SK-N-MC (cell line): ENCODE measurements around the gene ADAMTS15.

ENCODE experiments used
- EZH2 ChIP-seq: fragments of 200-600 bp; sonication (generic); IDR thresholded peaks from one replicate; pipeline ENCODE4 v1.6.1; 2017; ENCODE audit warnings: antibody characterized with exemption
- FOXP2 ChIP-seq: optimal IDR thresholded peaks from 2 replicates; pipeline ENCODE3; 2011; ENCODE audit warnings: mild to moderate bottlenecking, moderate library complexity; ENCODE audit not compliant: insufficient read depth; ENCODE audit errors: extremely low read length, control extremely low read depth
- POLR2AphosphoS5 ChIP-seq: IDR thresholded peaks from 2 replicates; pipeline ENCODE4 v1.6.1; 2012; ENCODE audit warnings: mild to moderate bottlenecking, low read depth, low read length, borderline replicate concordance

DNA sequence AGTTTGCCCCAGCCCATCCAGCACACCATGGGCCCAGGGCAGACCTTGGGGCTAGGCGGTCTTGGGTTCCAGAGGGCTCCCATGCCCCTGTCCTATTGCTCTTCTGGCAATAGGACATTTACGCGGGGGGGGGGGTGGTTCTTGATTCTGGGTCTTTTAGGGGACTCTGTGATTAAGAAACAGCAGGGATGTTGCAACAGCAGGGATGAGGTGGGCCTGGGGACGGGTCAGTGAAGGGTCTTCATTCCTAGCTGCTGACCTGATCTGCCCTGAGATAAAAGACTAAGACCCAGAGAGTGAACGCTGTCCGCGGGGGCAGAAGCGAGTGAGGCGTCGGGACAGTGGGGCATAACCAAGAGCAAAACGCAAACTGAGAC is 418 bp upstream of the ADAMTS15 start:
- no peak for TF ChIP-seq POLR2AphosphoS5
- no peak for TF ChIP-seq FOXP2
- no peak for TF ChIP-seq EZH2
